Stromal cell of bone marrow (primary cell): ENCODE results near the gene POMGNT1.
"Not testable (repeated sequence)": the region's sequence is repeated elsewhere in the genome, so short reads cannot be mapped to it uniquely, and the experiment has no call there.

Experiments
- DNase-seq: peaks from one replicate; pipeline ENCODE4 v3.0.0-alpha.2; 2012; ENCODE audit warnings: low read depth

POMGNT1 gene

GRCh38 chr1:46197964-46198811 is at the start of gene POMGNT1:
Gene POMGNT1, minus strand, starts transcription at chr1:46198434. Its CDS starts 613 bp downstream, at chr1:46197821.
- DNase-seq: no peak

DNA sequence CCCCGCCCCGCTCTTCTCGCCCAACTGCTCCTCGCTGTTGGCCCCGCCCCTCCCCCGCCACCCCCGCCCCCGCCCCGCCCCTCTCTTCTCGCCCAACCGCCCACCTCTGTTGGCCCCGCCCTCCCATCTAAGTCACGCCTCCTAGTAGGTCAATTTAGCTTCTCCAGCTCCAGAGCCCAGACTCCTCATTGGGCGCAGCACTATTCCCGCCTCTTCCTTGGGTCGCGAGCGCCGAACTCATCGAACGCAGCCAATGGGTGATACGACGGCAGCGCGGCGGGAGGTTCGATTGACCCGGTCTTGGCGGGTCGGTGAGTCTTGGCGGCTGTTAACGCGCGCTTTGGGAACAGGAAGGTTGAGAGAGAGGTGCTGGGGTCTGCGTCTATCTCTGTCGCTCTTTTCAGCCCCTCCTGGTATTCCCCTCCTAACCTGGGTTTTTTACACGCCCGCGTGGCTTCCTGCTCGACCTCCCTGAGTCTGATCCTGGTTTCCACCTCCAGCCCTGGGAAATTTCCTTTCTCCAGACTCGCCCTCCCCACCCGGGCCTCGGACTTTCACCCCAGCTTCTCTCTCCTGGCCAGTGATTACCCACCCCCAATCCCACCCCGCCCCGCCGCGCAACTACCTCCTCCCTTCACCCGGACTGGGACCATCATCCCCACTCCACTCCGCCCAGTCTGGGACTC is 49.3 kb upstream of the POMGNT1 start, which contains the start of gene RAD54L:
RAD54L (plus strand) TSS at position 328 of the 686 bp plus-strand sequence. CDS start 643 bp downstream, outside the sequence.
- DNase-seq: peak; percentile 99

DNA sequence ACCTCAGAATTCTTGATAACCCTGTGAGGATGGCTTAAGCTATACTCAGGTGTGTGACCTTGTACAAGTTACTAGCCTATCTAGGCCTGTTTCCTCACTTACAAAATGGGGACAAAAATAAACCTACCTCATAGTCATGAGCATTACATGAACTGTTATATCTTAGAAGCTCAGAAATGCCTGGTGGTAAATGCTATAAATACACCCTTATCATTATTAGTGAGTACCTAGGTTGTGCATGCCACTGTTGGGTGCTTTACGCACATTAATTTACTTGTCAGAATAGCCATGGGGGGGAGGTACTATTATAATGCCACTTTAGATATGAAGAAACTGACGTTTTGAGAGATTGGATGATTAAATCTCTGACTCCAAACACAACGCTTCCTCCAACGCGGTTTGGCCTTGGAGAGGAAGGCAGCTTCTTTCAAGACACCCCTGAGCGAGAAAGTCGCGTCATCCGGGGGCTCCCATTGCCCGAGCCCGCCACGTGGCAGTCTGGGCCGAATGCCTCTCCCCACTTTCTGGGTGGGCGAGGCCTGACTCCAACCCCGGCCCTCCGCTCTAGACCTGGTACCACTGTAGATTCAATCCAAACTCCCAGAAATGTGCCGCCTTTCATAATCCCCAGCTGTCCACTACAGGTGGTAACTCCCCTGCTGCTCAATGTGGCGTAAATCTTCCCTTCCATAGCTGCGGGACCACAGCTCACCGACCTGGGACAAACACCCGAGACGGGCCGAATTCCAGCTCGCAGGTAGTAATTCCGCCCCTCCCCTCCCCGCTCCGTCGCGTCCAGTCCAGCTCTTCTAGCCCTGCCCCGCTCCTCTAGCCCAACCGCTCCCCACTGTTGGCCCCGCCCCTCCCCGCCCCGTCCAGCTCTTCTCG is 48.6 kb upstream of the POMGNT1 start:
- peak; percentile 13 for DNase-seq

DNA sequence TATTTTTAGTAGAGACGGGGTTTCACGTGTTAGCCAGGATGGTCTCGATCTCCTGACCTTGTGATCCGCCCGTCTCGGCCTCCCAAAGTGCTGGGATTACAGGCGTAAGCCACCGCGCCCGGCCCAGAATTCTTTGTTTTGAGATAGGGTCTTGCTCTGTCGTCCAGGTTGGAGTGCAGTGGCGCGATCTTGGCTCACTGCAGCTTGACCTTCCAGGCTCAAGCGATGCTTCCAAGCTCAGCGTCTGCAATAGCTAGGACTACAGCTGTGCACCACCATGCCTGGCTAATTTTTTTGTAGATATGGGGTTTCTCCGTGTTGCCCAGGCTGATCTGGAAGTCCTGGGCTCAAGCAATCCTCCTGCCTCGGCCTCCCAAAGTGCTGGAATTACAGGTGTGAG is 47.9 kb upstream of the POMGNT1 start:
- not testable (repeated sequence) for DNase-seq

- peak; percentile 18 for DNase-seq
Observed at GRCh38 chr1:46244656-46245371, 46.6 kb upstream of the POMGNT1 start.

DNA sequence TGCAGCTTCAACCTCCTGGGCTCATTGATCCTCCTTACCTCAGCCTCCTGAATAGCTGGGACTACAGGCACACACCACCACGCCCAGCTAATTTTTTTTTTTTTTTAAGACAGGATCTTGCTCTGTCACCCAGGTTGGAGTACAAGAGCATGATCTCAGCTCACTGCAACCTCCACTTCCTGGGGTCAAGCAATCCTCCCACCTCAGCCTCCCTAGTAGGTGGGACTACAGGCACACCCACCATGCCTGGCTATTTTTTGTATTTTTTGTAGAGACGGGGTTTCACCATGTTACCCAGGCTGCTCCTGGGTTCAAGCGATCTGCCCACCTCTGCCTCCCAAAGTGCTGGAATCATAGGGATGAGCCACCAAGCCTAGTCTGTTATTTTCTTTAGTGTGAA is 45.6 kb upstream of the POMGNT1 start:
- not testable (repeated sequence) for DNase-seq

GRCh38 chr1:46242918-46243317 is 44.7 kb upstream of the POMGNT1 start:
- DNase-seq: no peak

DNA sequence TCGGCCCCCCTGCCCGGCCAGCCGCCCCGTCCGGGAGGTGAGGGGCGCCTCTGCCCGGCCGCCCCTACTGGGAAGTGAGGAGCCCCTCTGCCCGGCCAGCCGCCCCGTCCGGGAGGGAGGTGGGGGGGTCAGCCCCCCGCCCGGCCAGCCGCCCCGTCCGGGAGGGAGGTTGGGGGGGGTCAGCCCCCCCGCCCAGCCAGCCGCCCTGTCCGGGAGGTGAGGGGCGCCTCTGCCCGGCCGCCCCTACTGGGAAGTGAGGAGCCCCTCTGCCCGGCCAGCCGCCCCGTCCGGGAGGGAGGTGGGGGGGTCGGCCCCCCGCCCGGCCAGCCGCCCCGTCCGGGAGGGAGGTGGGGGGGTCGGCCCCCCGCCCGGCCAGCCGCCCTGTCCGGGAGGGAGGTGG is 43.5 kb upstream of the POMGNT1 start:
- not testable (repeated sequence) for DNase-seq

- peak; percentile 40 for DNase-seq
Observed at GRCh38 chr1:46238865-46239264, 40.6 kb upstream of the POMGNT1 start.

DNA sequence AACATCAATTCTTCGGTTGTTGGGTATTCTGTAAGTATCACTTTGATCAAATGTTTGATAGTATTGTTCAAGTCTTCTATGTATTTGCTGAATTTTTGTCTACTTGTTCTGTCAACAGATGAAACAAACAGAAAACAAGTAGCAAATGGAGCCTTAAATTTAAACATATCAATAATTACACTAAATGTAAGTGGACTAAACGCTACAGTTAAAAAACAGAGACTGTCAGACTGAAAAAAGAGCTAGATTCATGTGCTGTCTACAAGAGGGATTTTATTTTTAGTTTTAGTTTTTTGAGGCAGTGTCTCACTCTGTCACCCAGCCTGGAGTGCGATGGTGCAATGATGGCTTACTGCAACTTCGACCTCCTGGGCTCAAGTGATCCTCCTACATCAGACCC is 38.6 kb upstream of the POMGNT1 start:
- DNase-seq: no peak

DNA sequence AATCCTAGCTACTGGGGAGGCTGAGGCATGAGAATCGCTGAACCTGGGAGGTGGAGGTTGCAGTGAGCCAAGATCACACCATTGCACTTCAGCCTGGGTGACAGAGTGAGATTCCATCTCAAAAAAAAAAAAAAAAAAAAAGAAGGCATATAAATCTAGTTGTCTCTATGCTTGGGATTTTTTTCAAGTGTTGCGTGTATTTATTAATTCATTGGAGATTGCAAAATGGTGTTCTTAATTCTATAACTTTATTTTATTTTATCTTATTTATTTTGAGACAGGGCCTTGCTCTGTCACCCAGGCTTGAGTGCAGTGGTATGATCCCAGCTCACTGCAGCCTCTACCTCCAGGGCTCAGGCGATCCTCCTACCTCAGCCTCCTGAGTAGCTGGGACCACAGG is 33.0 kb upstream of the POMGNT1 start:
- not testable (repeated sequence) for DNase-seq

GRCh38 chr1:46224966-46225365 is 26.7 kb upstream of the POMGNT1 start:
- DNase-seq: no peak

DNA sequence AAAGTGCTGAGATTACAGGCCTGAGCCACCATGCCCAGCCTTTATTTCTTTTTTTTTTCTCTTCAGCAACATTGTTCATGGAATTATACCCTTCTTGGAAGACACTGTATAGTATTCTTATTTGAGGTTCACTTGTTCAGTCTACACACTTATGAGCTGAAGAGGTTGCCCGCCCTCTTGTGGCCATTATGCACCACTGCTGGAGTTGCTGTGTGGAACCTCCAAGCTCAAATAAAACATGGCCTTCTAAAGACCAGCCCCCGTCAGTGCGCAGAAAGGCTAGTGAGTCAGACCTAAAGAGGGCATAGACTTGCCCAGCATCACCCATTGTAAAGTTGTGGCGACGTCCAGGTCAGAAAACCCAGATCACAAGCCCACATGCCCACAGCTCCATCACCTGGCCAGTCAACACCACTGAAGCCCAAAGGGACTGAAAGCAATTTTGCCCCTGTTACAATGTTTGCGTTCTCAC is 25.3 kb upstream of the POMGNT1 start:
- DNase-seq: peak; percentile 80

DNA sequence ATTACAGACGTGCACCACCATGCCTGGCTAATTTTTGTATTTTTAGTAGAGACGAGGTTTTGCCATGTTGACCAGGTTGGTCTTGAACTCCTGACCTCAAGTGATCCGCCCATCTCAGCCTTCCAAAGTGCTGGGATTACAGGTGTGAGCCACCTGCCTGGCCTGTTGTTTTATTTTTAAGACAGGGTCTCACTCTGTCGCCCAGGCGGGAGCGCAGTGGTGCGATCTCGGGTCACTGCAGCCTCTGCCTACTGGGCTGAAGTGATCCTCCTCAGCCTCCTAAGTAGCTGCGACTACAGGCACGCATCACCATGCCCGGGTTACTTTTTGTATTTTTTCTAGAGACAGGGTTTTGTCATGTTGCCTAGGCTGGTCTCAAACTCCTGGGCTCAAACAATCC is 24.8 kb upstream of the POMGNT1 start:
- not testable (repeated sequence) for DNase-seq

- no peak for DNase-seq
Observed at GRCh38 chr1:46221749-46222148, 23.5 kb upstream of the POMGNT1 start.

GRCh38 chr1:46220808-46221207 is 22.6 kb upstream of the POMGNT1 start:
- DNase-seq: no peak

- no peak for DNase-seq
Observed at GRCh38 chr1:46219551-46220520, 21.6 kb upstream of the POMGNT1 start.

DNA sequence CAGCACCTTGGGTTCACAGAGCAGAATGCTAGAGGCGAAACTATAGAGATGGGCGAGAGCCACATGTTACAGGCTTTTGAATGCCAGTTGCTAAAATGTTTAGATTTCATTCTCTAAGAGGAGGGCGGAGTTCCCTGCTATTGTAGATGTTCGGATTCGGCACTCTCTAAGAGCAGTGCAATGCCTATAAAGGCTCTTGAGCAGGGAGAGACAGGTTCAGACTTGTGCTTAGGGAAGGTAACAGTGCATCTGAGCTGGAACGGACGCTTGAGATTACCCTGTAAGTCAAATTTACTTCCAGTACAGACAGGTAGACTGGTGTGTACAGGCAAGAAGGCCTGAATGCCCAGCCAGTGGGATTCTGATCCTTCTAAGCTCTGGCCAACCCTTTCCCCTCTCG is 20.2 kb upstream of the POMGNT1 start:
- no peak for DNase-seq

GRCh38 chr1:46215504-46215903 is 17.3 kb upstream of the POMGNT1 start:
- DNase-seq: no peak

DNA sequence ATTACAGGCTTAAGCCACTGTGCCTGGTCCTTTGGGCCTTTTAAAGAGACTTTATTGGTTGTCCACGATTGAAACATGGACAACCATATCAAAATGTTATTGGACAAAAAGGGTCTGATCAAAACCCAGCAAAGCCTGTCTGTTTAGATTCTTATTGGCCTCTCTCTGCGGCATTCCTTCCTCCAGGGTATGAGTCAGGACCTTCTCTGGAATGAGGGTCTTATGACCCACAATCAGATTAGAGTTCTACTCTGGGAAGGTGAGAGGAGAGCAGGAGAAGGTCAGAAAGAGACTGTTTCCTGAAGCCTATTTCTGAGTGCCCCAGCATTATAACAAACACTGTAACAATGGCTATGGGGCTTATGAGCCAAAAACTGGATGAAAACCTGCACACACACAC is 12.8 kb upstream of the POMGNT1 start:
- DNase-seq: no peak
